ENCODE measurements around the gene TIE1. TPM values are rescaled to one million over a fixed set of nuclear protein-coding genes. Genes with fewer than 3 reads are reported as not detected.

TIE1 gene
- total RNA-seq, 1 experiment from 2014 or later, result not detected

DNA sequence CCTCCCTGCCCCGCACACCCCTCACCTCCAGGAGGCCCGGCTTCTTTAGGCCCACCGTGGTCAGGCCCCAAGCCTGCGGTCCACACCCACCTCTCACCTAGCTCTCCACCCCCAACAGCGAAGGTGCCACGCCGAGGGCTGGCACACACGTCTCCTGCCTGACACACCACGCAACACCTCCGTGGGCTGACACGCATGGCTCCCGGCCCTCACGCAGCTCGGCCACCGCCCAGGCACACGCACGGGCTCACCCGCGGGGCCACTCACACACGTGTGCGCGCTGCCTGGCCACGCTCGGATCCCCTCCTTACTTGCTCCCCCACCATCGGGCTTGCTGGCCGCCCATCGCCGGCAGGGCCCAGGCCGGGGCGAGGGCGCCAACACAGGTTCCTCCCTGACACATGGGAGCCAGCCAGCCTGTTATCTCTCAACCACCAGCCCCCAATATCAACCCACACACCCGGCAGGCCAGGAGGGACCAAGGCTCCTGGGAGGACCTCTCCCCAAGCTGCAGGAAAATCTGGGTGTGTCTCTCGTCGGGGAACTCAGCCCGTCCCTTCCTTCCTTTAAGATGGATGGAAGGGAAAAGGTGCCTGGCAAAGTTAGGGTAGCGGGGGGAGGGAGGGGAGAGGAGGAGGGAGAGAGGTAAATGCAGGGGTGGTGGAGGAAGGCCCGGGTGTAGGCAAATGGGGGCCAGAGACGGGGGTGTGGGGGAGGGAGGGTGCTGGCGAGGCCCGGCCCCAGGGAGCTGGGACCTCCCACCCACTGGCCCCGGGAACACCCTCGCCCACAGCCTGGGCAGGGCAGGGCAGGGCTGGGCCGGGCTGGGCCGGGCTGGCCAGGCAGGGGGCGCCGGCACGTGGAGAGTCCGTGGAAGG, 66.5 kb downstream of the TIE1 start:
- Histone ChIP-seq H3K4me1 (peaks cover 31% of the 10 kb centered on the region), H3K9me3 (no peaks in the 10 kb centered on the region), H3K36me3 (ENCODE audit: control insufficient read depth, insufficient read depth, low read length) (peaks cover 4% of the 10 kb centered on the region), H3K27me3 (replicated peaks; ENCODE audit: control insufficient read depth, insufficient read depth, low read length) (no peaks in the 10 kb centered on the region), H3K4me3 (ENCODE audit: low read depth, low read length) (peak overlapping the region; percentile 76)
- TF ChIP-seq, protein P1, sequence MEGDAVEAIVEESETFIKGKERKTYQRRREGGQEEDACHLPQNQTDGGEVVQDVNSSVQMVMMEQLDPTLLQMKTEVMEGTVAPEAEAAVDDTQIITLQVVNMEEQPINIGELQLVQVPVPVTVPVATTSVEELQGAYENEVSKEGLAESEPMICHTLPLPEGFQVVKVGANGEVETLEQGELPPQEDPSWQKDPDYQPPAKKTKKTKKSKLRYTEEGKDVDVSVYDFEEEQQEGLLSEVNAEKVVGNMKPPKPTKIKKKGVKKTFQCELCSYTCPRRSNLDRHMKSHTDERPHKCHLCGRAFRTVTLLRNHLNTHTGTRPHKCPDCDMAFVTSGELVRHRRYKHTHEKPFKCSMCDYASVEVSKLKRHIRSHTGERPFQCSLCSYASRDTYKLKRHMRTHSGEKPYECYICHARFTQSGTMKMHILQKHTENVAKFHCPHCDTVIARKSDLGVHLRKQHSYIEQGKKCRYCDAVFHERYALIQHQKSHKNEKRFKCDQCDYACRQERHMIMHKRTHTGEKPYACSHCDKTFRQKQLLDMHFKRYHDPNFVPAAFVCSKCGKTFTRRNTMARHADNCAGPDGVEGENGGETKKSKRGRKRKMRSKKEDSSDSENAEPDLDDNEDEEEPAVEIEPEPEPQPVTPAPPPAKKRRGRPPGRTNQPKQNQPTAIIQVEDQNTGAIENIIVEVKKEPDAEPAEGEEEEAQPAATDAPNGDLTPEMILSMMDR (IDR thresholded peaks at IDR 0.05; ENCODE audit: insufficient read depth in 1 of 2, low read depth in 1 of 2, low read length in 1 of 2, severe bottlenecking in 1 of 2, unreplicated experiment in 1 of 2), result no peak
- TSS peak; percentile 39 for BruUV-seq (replicated peaks)
- ChIA-PET POLR2A (interaction anchor here (0.6 to 2.8 kb wide), 10 partner anchors 9 to 161 kb away, joined by 4 to 19 read pairs (median 9); partner anchors contain the start of genes C1orf210, CDC20 and MED8), CTCF (interaction anchor here (0.6 to 3.1 kb wide), 8 partner anchors 9 to 1501 kb away, joined by 3 to 36 read pairs (median 4); partner anchors contain the start of genes C1orf210 and CDC20)
- H3K27me3 Mint-ChIP-seq (ENCODE audit: insufficient read depth, unreplicated experiment), result no peaks in the 10 kb centered on the region
- H3K4me3 Mint-ChIP-seq (ENCODE audit: unreplicated experiment), result peak overlapping the region; percentile 79
- DNase-seq, result no peak
- no peaks in the 10 kb centered on the region for H3K9me3 Mint-ChIP-seq (ENCODE audit: unreplicated experiment)
- intact Hi-C loops (cut with micrococcal nuclease; ENCODE audit: unreplicated experiment), result no loop called here
- peak overlapping the region; percentile 81 for H3K27ac Mint-ChIP-seq (ENCODE audit: unreplicated experiment)
- peaks cover 38% of the 10 kb centered on the region for H3K36me3 Mint-ChIP-seq (ENCODE audit: insufficient read depth, unreplicated experiment)
- peaks cover 25% of the 10 kb centered on the region for H3K4me1 Mint-ChIP-seq (ENCODE audit: low read depth, unreplicated experiment)

DNA sequence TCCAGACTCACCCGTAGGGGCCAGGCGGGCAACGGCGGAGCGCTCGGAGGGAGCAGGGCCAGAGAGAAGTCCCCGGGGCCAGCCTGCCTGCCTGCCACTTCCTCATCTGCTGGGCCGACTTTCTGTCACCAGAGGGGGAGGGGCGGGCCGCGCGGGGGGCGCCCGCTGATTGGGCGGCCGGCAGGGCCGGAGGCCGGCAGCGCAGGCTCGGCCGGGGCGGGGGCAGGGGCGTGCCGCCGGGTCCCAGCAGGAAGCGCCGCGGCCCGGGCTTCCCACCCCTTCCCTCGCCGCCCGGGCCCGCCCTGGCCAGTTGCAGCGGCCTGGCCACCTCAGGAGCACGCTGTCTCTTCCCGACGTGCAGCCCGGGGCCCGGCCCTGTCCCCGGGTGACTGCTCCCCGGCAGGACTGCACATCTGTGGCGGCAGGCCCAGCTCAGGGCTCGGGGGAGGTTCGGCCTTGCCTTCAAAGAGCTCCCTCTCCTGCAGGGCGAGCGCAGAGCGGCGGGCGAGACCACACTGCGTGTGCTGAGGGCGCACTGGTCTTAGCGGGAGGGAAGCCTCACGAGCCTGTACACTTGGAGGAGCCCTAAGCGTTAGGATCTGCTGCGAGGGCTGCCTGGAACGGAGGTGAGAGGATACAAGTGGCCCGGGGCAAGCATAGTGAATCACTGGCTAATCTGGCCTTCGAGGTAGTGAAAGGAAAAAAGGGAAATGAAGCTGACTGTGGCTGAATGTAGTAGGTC, 67.3 kb downstream of the TIE1 start, which contains the start of gene ELOVL1:
Gene ELOVL1 (minus strand): TSS at position 108 of the 742 bp plus-strand sequence. CDS start 2,402 bp downstream, outside the sequence.
- H3K9me3 Mint-ChIP-seq (ENCODE audit: unreplicated experiment), result no peaks in the 10 kb centered on the region
- peak within 1 kb of the TSS; percentile 79 for H3K4me3 Mint-ChIP-seq (ENCODE audit: unreplicated experiment)
- Histone ChIP-seq H3K4me1 (peaks cover 35% of the 10 kb centered on the region), H3K9me3 (no peaks in the 10 kb centered on the region), H3K36me3 (ENCODE audit: control insufficient read depth, insufficient read depth, low read length) (peaks cover 4% of the 10 kb centered on the region), H3K4me3 (ENCODE audit: low read depth, low read length) (peak within 1 kb of the TSS; percentile 76), H3K27me3 (replicated peaks; ENCODE audit: control insufficient read depth, insufficient read depth, low read length) (no peaks in the 10 kb centered on the region)
- BruUV-seq (replicated peaks), result no TSS peak
- TF ChIP-seq, protein P1 (IDR thresholded peaks at IDR 0.05; ENCODE audit: insufficient read depth in 1 of 2, low read depth in 1 of 2, low read length in 1 of 2, severe bottlenecking in 1 of 2, unreplicated experiment in 1 of 2), result peak in 1 of 2 experiments; percentile 15
- ChIA-PET POLR2A (interaction anchor here (0.6 to 2.8 kb wide), 10 partner anchors 8 to 282 kb away, joined by 3 to 19 read pairs (median 5); partner anchors contain the start of genes C1orf210, CDC20, MED8 and TMEM125), CTCF (interaction anchor here (0.7 to 3.1 kb wide), 8 partner anchors 10 to 141 kb away, joined by 3 to 36 read pairs (median 4); partner anchors contain the start of genes C1orf210 and CDC20)
- H3K4me1 Mint-ChIP-seq (ENCODE audit: low read depth, unreplicated experiment), result peaks cover 25% of the 10 kb centered on the region
- peaks cover 30% of the 10 kb centered on the region for H3K36me3 Mint-ChIP-seq (ENCODE audit: insufficient read depth, unreplicated experiment)
- intact Hi-C loops (cut with micrococcal nuclease; ENCODE audit: unreplicated experiment), result loop anchor here (1.0 kb wide), 2 partner anchors 21 to 46 kb away; partner anchors contain the start of genes MED8 and SZT2
- peak; percentile 89 to 93 for DNase-seq
- peak within 1 kb of the TSS; percentile 84 for H3K27ac Mint-ChIP-seq (ENCODE audit: unreplicated experiment)
- H3K27me3 Mint-ChIP-seq (ENCODE audit: insufficient read depth, unreplicated experiment), result no peaks in the 10 kb centered on the region
